H1 (cell line): ENCODE data around the gene CEP83. TPM values are rescaled to one million over a fixed set of nuclear protein-coding genes. Genes with fewer than 3 reads are reported as not detected.

Experiments
- CTCF ChIA-PET: fragments of 300-600 bp; sonication (Branson Sonifier 250); formaldehyde crosslinking; loops from one replicate; lab custom pipeline; 2021; ENCODE audit not compliant: partially characterized antibody; lab: Charles Lee
- POLR2A ChIA-PET: fragments of 300-600 bp; sonication (Branson Sonifier 250); formaldehyde crosslinking; loops from one replicate; lab custom pipeline; 2021; ENCODE audit warnings: inconsistent platforms; ENCODE audit not compliant: partially characterized antibody; lab: Charles Lee
- DNase-seq, 2 experiments: peaks; one replicate each; pipeline versions ENCODE4 v3.0.0 to v3.0.0-alpha.2; 2010 to 2022; ENCODE audit warnings: low spot score in 2 of 2, low read depth in 1 of 2, mixed read lengths in 1 of 2
- FAIRE-seq: peaks from 2 replicates; lab custom pipeline; 2011; peaks lifted over from hg19 to GRCh38; lab: Jason Lieb, UNC
- H2AFZ ChIP-seq: 2 replicates; pipeline ENCODE4 v1.8.1; 2012; ENCODE audit warnings: low read length, inconsistent platforms
- H2AK5ac ChIP-seq: 2 replicates; pipeline ENCODE4 v1.6.1; 2013; ENCODE audit warnings: low read depth, low read length
- H2BK120ac ChIP-seq: replicated peaks from 2 replicates; pipeline ENCODE3; 2013; ENCODE audit warnings: low read depth, low read length, inconsistent platforms
- H2BK12ac ChIP-seq: 2 replicates; pipeline ENCODE4 v1.6.1; 2013; ENCODE audit warnings: low read depth, low read length
- H2BK15ac ChIP-seq: 2 replicates; pipeline ENCODE4 v1.6.1; 2013; ENCODE audit warnings: low read length
- H2BK20ac ChIP-seq: 2 replicates; pipeline ENCODE4 v1.6.1; 2013; ENCODE audit warnings: low read length
- H2BK5ac ChIP-seq: 2 replicates; pipeline ENCODE4 v1.6.1; 2013; ENCODE audit warnings: low read depth, low read length
- H3K14ac ChIP-seq: 2 replicates; pipeline ENCODE4 v1.6.1; 2013; ENCODE audit warnings: inconsistent platforms; ENCODE audit not compliant: insufficient read length
- H3K18ac ChIP-seq: 2 replicates; pipeline ENCODE4 v1.6.1; 2013; ENCODE audit warnings: low read length; ENCODE audit errors: extremely low read depth
- H3K23ac ChIP-seq: 2 replicates; pipeline ENCODE4 v1.6.1; 2013; ENCODE audit warnings: inconsistent platforms; ENCODE audit not compliant: insufficient read length
- H3K23me2 ChIP-seq: 2 replicates; pipeline ENCODE4 v1.6.1; 2013; ENCODE audit warnings: low read depth, low read length
- H3K27ac ChIP-seq: 2 replicates; pipeline ENCODE4 v1.6.1; 2011; ENCODE audit warnings: low read depth, low read length, inconsistent platforms
- H3K27me3 ChIP-seq, 4 experiments: replicated peaks in 1 of 4; 1 replicate in 1 of 4; 2 replicates in 3 of 4; pipeline versions ENCODE4 v1.6.1 to v1.8.1; 2011 to 2013; ENCODE audit warnings: low read length in 3 of 4, mild to moderate bottlenecking in 3 of 4, inconsistent platforms in 2 of 4, mixed read lengths in 2 of 4, moderate library complexity in 1 of 4; ENCODE audit not compliant: control insufficient read depth in 3 of 4, insufficient read depth in 3 of 4; ENCODE audit errors: extremely low read depth in 1 of 4
- H3K36me3 ChIP-seq, 4 experiments: 2 replicates each; pipeline versions ENCODE4 v1.6.1 to v1.8.1; 2011 to 2013; ENCODE audit warnings: mild to moderate bottlenecking in 4 of 4, low read length in 3 of 4, moderate library complexity in 2 of 4, control low read depth in 1 of 4, inconsistent platforms in 1 of 4; ENCODE audit not compliant: insufficient read depth in 4 of 4, control insufficient read depth in 2 of 4
- H3K4ac ChIP-seq: replicated peaks from 2 replicates; pipeline ENCODE3; 2013; ENCODE audit warnings: low read length, low read depth, mixed read lengths, inconsistent platforms; ENCODE audit not compliant: insufficient read length
- H3K4me1 ChIP-seq, 4 experiments: replicated peaks in 1 of 4; 1 replicate in 1 of 4; 2 replicates in 3 of 4; pipeline versions ENCODE4 v1.6.1 to v1.8.1; 2011 to 2013; ENCODE audit warnings: low read length in 3 of 4, inconsistent platforms in 2 of 4, mixed read lengths in 1 of 4; ENCODE audit not compliant: insufficient read depth in 4 of 4, control insufficient read depth in 3 of 4
- H3K4me2 ChIP-seq, 2 experiments: 2 replicates each; pipeline versions ENCODE4 v1.6.1 to v1.8.1; 2011 to 2013; ENCODE audit warnings: low read depth in 2 of 2, low read length in 2 of 2, control low read depth in 1 of 2, inconsistent platforms in 1 of 2, mild to moderate bottlenecking in 1 of 2; ENCODE audit not compliant: insufficient read depth in 1 of 2
- H3K4me3 ChIP-seq, 4 experiments: fragments of 200-600, 300-600 bp in 1 of 4; sonication (generic), shearing (Covaris generic), sonication (Bioruptor Twin) in 1 of 4; 2 replicates each; pipeline versions ENCODE4 v1.5.1 to v1.8.1; 2011 to 2016; ENCODE audit warnings: low read length in 4 of 4, low read depth in 3 of 4, control low read depth in 2 of 4, inconsistent platforms in 2 of 4, mild to moderate bottlenecking in 2 of 4, mixed read lengths in 1 of 4, moderate library complexity in 1 of 4; ENCODE audit not compliant: insufficient read depth in 2 of 4; ENCODE audit errors: extremely low read depth in 1 of 4
- H3K56ac ChIP-seq: replicated peaks from 2 replicates; pipeline ENCODE3; 2013; ENCODE audit warnings: low read depth, mild to moderate bottlenecking, mixed read lengths, low read length, inconsistent platforms; ENCODE audit not compliant: insufficient read length
- H3K79me1 ChIP-seq: 2 replicates; pipeline ENCODE4 v1.6.1; 2013; ENCODE audit warnings: low read depth, low read length, control low read depth
- H3K79me2 ChIP-seq, 2 experiments: 2 replicates each; pipeline versions ENCODE4 v1.6.1 to v1.8.1; 2012 to 2013; ENCODE audit warnings: low read length in 2 of 2, mild to moderate bottlenecking in 2 of 2, inconsistent platforms in 1 of 2; ENCODE audit not compliant: insufficient read depth in 2 of 2, control insufficient read depth in 1 of 2
- H3K9ac ChIP-seq, 4 experiments: replicated peaks in 1 of 4; 1 replicate in 1 of 4; 2 replicates in 3 of 4; pipeline versions ENCODE4 v1.6.1 to v1.8.1; 2011 to 2013; ENCODE audit warnings: low read depth in 3 of 4, low read length in 3 of 4, control low read depth in 2 of 4, mild to moderate bottlenecking in 2 of 4, moderate library complexity in 2 of 4, inconsistent platforms in 1 of 4; ENCODE audit errors: extremely low read depth in 1 of 4
- H3K9me3 ChIP-seq, 2 experiments: 2 replicates each; pipeline versions ENCODE4 v1.6.1 to v1.8.1; 2012 to 2013; ENCODE audit warnings: mild to moderate bottlenecking in 2 of 2, moderate library complexity in 2 of 2, control low read depth in 1 of 2, inconsistent platforms in 1 of 2, low read depth in 1 of 2, low read length in 1 of 2, mixed read lengths in 1 of 2; ENCODE audit not compliant: insufficient read depth in 2 of 2
- H4K20me1 ChIP-seq, 2 experiments: replicated peaks in 1 of 2; 2 replicates each; pipeline versions ENCODE3 to v1.8.1; 2011 to 2013; ENCODE audit warnings: inconsistent platforms in 2 of 2, low read length in 2 of 2, mild to moderate bottlenecking in 1 of 2; ENCODE audit not compliant: insufficient read depth in 2 of 2, control insufficient read depth in 1 of 2
- H4K5ac ChIP-seq: 2 replicates; pipeline ENCODE4 v1.6.1; 2013; ENCODE audit warnings: low read length, low read depth, mixed read lengths, inconsistent platforms; ENCODE audit not compliant: insufficient read length
- H4K8ac ChIP-seq: 2 replicates; pipeline ENCODE4 v1.8.0; 2013; ENCODE audit warnings: mild to moderate bottlenecking, moderate library complexity, low read length, inconsistent platforms; ENCODE audit not compliant: insufficient read depth; ENCODE audit errors: extremely low read depth
- H4K91ac ChIP-seq: replicated peaks from 2 replicates; pipeline ENCODE3; 2013; ENCODE audit warnings: low read length, mixed read lengths, inconsistent platforms; ENCODE audit not compliant: insufficient read length
- BACH1 ChIP-seq: IDR thresholded peaks from 2 replicates; pipeline ENCODE4 v1.6.1; 2012; ENCODE audit warnings: low read length, improper control_type of control experiment
- CBX5 ChIP-seq: fragments of 300-800, 300-1000 bp; sonication (generic); IDR thresholded peaks from 2 replicates; pipeline ENCODE4 v1.7.1; 2016; ENCODE audit warnings: antibody characterized with exemption, low read length, low read depth
- EZH2 ChIP-seq: fragments of 200-600 bp; sonication (generic); IDR thresholded peaks from 2 replicates; pipeline ENCODE4 v1.7.1; 2012; ENCODE audit warnings: low read depth, mild to moderate bottlenecking, moderate library complexity, low read length, inconsistent platforms; ENCODE audit not compliant: severe bottlenecking
- GTF2F1 ChIP-seq: IDR thresholded peaks from 2 replicates; pipeline ENCODE4 v1.6.1; 2012; ENCODE audit warnings: low read depth, low read length, improper control_type of control experiment, borderline replicate concordance
- HDAC6 ChIP-seq: IDR thresholded peaks from one replicate; pipeline ENCODE4 v1.7.1; 2012; ENCODE audit warnings: low read depth, mild to moderate bottlenecking, inconsistent platforms, low read length, moderate library complexity
- JUN ChIP-seq: IDR thresholded peaks from 2 replicates; pipeline ENCODE4 v1.6.1; 2011; ENCODE audit warnings: low read depth, mild to moderate bottlenecking, improper control_type of control experiment, low read length
- JUND ChIP-seq: IDR thresholded peaks from 2 replicates; pipeline ENCODE4 v1.6.1; 2011; ENCODE audit warnings: mild to moderate bottlenecking, improper control_type of control experiment, low read length
- KDM4A ChIP-seq: IDR thresholded peaks from one replicate; pipeline ENCODE4 v1.7.1; 2012; ENCODE audit warnings: low read depth, mild to moderate bottlenecking, moderate library complexity, low read length, inconsistent platforms; ENCODE audit not compliant: severe bottlenecking
- RAD21 ChIP-seq, 2 experiments: IDR thresholded peaks in 1 of 2; conservative IDR thresholded peaks in 1 of 2; 2 replicates each; pipeline ENCODE4 v1.6.1; 2011; ENCODE audit warnings: low read depth in 2 of 2, low read length in 2 of 2, improper control_type of control experiment in 1 of 2, inconsistent platforms in 1 of 2, mild to moderate bottlenecking in 1 of 2, moderate library complexity in 1 of 2
- SP4 ChIP-seq: IDR thresholded peaks from 2 replicates; pipeline ENCODE4 v1.6.1; 2012; ENCODE audit warnings: low read length, inconsistent platforms
- SRF ChIP-seq: IDR thresholded peaks from 2 replicates; pipeline ENCODE4 v1.6.1; 2011; ENCODE audit warnings: mild to moderate bottlenecking, low read depth, low read length, moderate library complexity
- TBP ChIP-seq: IDR thresholded peaks from 2 replicates; pipeline ENCODE4 v1.6.1; 2011; ENCODE audit warnings: low read depth, low read length, improper control_type of control experiment
- YY1 ChIP-seq: IDR thresholded peaks from 2 replicates; pipeline ENCODE4 v1.6.1; 2011; ENCODE audit warnings: low read depth, mild to moderate bottlenecking, low read length
- WGBS, 2 experiments: shearing (Covaris generic) in 1 of 2; methylation state at CpG; one replicate each; pipeline versions ENCODE4 v1.1.6 to v1.1.7; 2013 to 2015; ENCODE audit warnings: low lambda C conversion rate in 2 of 2, mixed read lengths in 2 of 2, inconsistent platforms in 1 of 2, low coverage in 1 of 2, missing lambda C conversion rate in 1 of 2; ENCODE audit not compliant: insufficient replicate concordance in 2 of 2, insufficient coverage in 1 of 2, insufficient read length in 1 of 2; ENCODE audit errors: extremely low coverage in 1 of 2, missing lambda C conversion rate in 1 of 2; 5-methylcytosine and 5-hydroxymethylcytosine counted together
- polyA plus RNA-seq, 7 experiments: library from polyadenylated mRNA; depleted of rRNA in 3 of 7; stranded (reverse) in 5 of 7; unstranded in 2 of 7; fragments of >200 nt in 5 of 7; fragments of 200-250 nt in 2 of 7; gene quantifications; 1 replicate in 5 of 7; 2 replicates in 1 of 7; 4 replicates in 1 of 7; pipeline versions ENCODE4 v1.2.1 to v1.2.3, GENCODE V29; 2011 to 2013; ENCODE audit warnings: missing spikeins in 2 of 7, mixed read lengths in 2 of 7
- total RNA-seq: library from RNA; stranded (reverse); fragmentation: NEBNext Ultra II Directional; extraction: Animal tissue kit (Norgen Biotek cat#: 25700); gene quantifications from 2 replicates; pipeline ENCODE4 v1.2.1, GENCODE V29; 2021

Gene CEP83
- total and polyA plus RNA-seq, 2 of the 8 experiments (the other 6 are each of a cell fraction or from before 2014, with no cell fraction given), result 6.0 to 25.8 TPM

DNA sequence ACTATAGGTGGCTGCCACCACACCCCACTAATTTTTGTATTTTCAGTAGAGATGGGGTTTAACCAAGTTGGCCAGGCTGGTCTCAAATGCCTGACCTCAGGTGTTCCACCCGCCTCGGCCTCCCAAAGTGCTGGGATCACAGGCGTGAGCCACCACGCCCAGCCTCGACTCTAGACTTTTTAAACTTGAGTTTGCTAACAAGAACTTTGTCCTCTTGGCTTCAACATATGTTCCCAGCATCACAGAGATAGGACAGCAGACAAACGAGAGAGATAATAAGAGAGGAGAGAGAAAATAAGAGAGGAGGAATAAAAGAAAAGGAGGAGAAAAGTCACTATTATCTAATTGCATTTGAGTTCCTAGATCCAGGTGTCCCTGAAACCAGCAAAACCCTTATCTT, 119.1 kb downstream of the CEP83 start:
- H3K9me3 ChIP-seq, result no peaks in the 10 kb centered on the region
- no peaks in the 10 kb centered on the region for H3K79me1 ChIP-seq
- no peaks in the 10 kb centered on the region for H3K23me2 ChIP-seq
- no peak overlapping the region for H2AFZ ChIP-seq
- H3K27me3 ChIP-seq, result no peaks in the 10 kb centered on the region
- H3K27ac ChIP-seq, result no peak overlapping the region
- POLR2A ChIA-PET, result no interaction called here
- no peak overlapping the region for H2BK15ac ChIP-seq
- H3K79me2 ChIP-seq, result no peaks in the 10 kb centered on the region
- 92% methylated on average over 6 of the region's 6 CpGs; no CpG with 5 or more reads in 1 of the 2 experiments for WGBS, 2 experiments
- no peak overlapping the region for H2BK20ac ChIP-seq
- no peak overlapping the region for H4K91ac ChIP-seq
- H3K36me3 ChIP-seq, result no peaks in the 10 kb centered on the region; a peak in 1 of 8 replicates
- H4K5ac ChIP-seq, result no peak overlapping the region
- H3K23ac ChIP-seq, result no peak overlapping the region
- CTCF ChIA-PET, result interaction anchor here (0.6 kb wide), 1 partner anchor 205 kb away, joined by 3 read pairs; no protein-coding TSS in a partner anchor
- no peak overlapping the region for H3K4ac ChIP-seq
- H3K4me1 ChIP-seq, result no peaks in the 10 kb centered on the region
- H4K8ac ChIP-seq, result no peak overlapping the region
- no peak overlapping the region for H3K4me2 ChIP-seq
- H3K56ac ChIP-seq, result no peak overlapping the region
- no peaks in the 10 kb centered on the region for H4K20me1 ChIP-seq
- FAIRE-seq (no peak), DNase-seq (no peak)
- no peak overlapping the region for H2BK120ac ChIP-seq
- H2AK5ac ChIP-seq, result no peak overlapping the region
- TF ChIP-seq JUN (no peak), RAD21 (IDR thresholded peaks at IDR 0.05 in 1 of 2, conservative IDR thresholded peaks at IDR 0.05 in 1 of 2; ENCODE audit: low read depth in 2 of 2, low read length in 2 of 2) (no peak), CBX5 (no peak), TBP (no peak), KDM4A (no peak), SRF (no peak), EZH2 (no peak), JUND (no peak), YY1 (no peak), HDAC6 (no peak), GTF2F1 (no peak), SP4 (no peak), BACH1 (no peak)
- no peak overlapping the region for H2BK12ac ChIP-seq
- no peak overlapping the region for H2BK5ac ChIP-seq
- H3K9ac ChIP-seq, result no peak overlapping the region
- H3K18ac ChIP-seq, result no peak overlapping the region
- no peak overlapping the region for H3K14ac ChIP-seq
- no peak overlapping the region for H3K4me3 ChIP-seq
